K562 (cell line): ENCODE measurements around the gene SNRPD2. TPM values are rescaled to one million over a fixed set of nuclear protein-coding genes. Genes with fewer than 3 reads are reported as not detected.

Source experiments
- CAMTA2 ChIP-seq: fragments of 250-450 bp; sonication (Bioruptor Pico); conservative IDR thresholded peaks from 2 replicates; pipeline ENCODE4 v1.5.1; 2022
- CHCHD3 ChIP-seq: fragments of 250-450 bp; sonication (Bioruptor Pico); IDR thresholded peaks from 2 replicates; pipeline ENCODE4 v2.1.2; 2022; ENCODE audit warnings: mild to moderate bottlenecking
- CLOCK ChIP-seq: fragments of 250-450 bp; sonication (Bioruptor Pico); IDR thresholded peaks from 2 replicates; pipeline ENCODE4 v1.4.0; 2020; ENCODE audit warnings: mild to moderate bottlenecking, moderate library complexity, borderline replicate concordance
- ELK3 ChIP-seq: fragments of 450-650 bp; formaldehyde crosslinking; IDR thresholded peaks from 2 replicates; pipeline ENCODE4 v1.4.0; 2020; ENCODE audit warnings: mild to moderate bottlenecking
- FIP1L1 ChIP-seq: fragments of 200-400 bp; formaldehyde crosslinking; IDR thresholded peaks from 2 replicates; pipeline ENCODE4 v1.6.1; 2018; ENCODE audit warnings: mild to moderate bottlenecking, low read depth, low read length; ENCODE audit not compliant: poor library complexity, severe bottlenecking
- FOXA3 ChIP-seq, 2 experiments: fragments of 450-650 bp in 1 of 2; sonication (generic) in 1 of 2; formaldehyde crosslinking; IDR thresholded peaks in 1 of 2; conservative IDR thresholded peaks in 1 of 2; 2 replicates each; pipeline versions ENCODE4 v1.4.0 to v1.8.0; 2020 to 2022; ENCODE audit warnings: mild to moderate bottlenecking in 2 of 2, missing genetic modification reagents in 1 of 2
- GTF3C2 ChIP-seq: IDR thresholded peaks from 3 replicates; pipeline ENCODE4 v1.6.1; 2011; ENCODE audit warnings: borderline replicate concordance, mild to moderate bottlenecking, moderate library complexity; ENCODE audit not compliant: insufficient read length; ENCODE audit errors: extremely low read depth
- HCFC1 ChIP-seq: IDR thresholded peaks from 2 replicates; pipeline ENCODE4 v1.6.1; 2012; ENCODE audit warnings: low read depth, low read length, improper control_type of control experiment
- NCOA6 ChIP-seq: fragments of 450-650 bp; IDR thresholded peaks from 2 replicates; pipeline ENCODE4 v1.6.1; 2017; ENCODE audit warnings: mild to moderate bottlenecking
- RBM17 ChIP-seq: fragments of 200-400 bp; formaldehyde crosslinking; IDR thresholded peaks from 2 replicates; pipeline ENCODE4 v1.6.1; 2017; ENCODE audit warnings: low read depth, mild to moderate bottlenecking, low read length, borderline replicate concordance
- RCOR1 ChIP-seq, 2 experiments: IDR thresholded peaks; 2 replicates each; pipeline ENCODE4 v1.6.1; 2012; ENCODE audit warnings: low read depth in 2 of 2, low read length in 2 of 2, borderline replicate concordance in 1 of 2, improper control_type of control experiment in 1 of 2
- TFAM ChIP-seq: fragments of 250-450 bp; sonication (Bioruptor Pico); conservative IDR thresholded peaks from 2 replicates; pipeline ENCODE4 v1.5.0; 2021; ENCODE audit warnings: mild to moderate bottlenecking, moderate library complexity
- ZNF311 ChIP-seq: fragments of 250-450 bp; sonication (Bioruptor Pico); IDR thresholded peaks from 2 replicates; pipeline ENCODE4 v1.4.0; 2020; ENCODE audit warnings: mild to moderate bottlenecking, moderate library complexity
- ZNF431 ChIP-seq: sonication (generic); formaldehyde crosslinking; IDR thresholded peaks from 2 replicates; pipeline ENCODE4 v1.8.0; 2022; ENCODE audit warnings: mild to moderate bottlenecking, missing genetic modification reagents
- polyA plus RNA-seq, 8 experiments: library from polyadenylated mRNA; depleted of rRNA in 4 of 8; stranded (reverse) in 5 of 8; unstranded in 3 of 8; fragments of >200 nt; fragmentation: Nextera tagmentation in 2 of 8; fragmentation: Illumina TruSeq in 1 of 8; extraction: Ambion mirVana in 2 of 8; extraction: Trizol in 1 of 8; gene quantifications; 2 replicates each; pipeline versions ENCODE4 v1.2.1 to v1.2.3, GENCODE V29; 2011 to 2014; ENCODE audit warnings: inconsistent platforms in 1 of 8, missing spikeins in 1 of 8
- total RNA-seq, 7 experiments: library from RNA; depleted of rRNA in 6 of 7; stranded (reverse); fragments of >200 nt in 6 of 7; fragmentation: Illumina TruSeq in 2 of 7; extraction: Trizol in 2 of 7; gene quantifications; 2 replicates each; pipeline versions ENCODE4 v1.2.1 to v1.2.3, GENCODE V29; 2011 to 2021; ENCODE audit warnings: low replicate concordance in 1 of 7
- TF ChIP-seq, protein P1 (sequence below): IDR thresholded peaks from 2 replicates; pipeline ENCODE4 v1.6.1; 2012; ENCODE audit warnings: low read depth, low read length, improper control_type of control experiment, borderline replicate concordance
- TF ChIP-seq, protein P2 (sequence below): fragments of 250-450 bp; sonication (Bioruptor Pico); IDR thresholded peaks from 2 replicates; pipeline ENCODE4 v1.5.0; 2020; ENCODE audit warnings: mild to moderate bottlenecking

SNRPD2 gene
- total and polyA plus RNA-seq, 9 of the 15 experiments (the other 6 are each of a cell fraction or from before 2014, with no cell fraction given): 728 to 4,411 (median 1,029) TPM

- TF ChIP-seq, protein P1, sequence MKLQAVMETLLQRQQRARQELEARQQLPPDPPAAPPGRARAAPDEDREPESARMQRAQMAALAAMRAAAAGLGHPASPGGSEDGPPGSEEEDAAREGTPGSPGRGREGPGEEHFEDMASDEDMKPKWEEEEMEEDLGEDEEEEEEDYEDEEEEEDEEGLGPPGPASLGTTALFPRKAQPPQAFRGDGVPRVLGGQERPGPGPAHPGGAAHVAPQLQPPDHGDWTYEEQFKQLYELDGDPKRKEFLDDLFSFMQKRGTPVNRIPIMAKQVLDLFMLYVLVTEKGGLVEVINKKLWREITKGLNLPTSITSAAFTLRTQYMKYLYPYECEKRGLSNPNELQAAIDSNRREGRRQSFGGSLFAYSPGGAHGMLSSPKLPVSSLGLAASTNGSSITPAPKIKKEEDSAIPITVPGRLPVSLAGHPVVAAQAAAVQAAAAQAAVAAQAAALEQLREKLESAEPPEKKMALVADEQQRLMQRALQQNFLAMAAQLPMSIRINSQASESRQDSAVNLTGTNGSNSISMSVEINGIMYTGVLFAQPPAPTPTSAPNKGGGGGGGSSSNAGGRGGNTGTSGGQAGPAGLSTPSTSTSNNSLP: no peak
- TF ChIP-seq ZNF431 (CRISPR knock-in tag): no peak
- TF ChIP-seq CHCHD3 (CRISPR knock-in tag): no peak
- TF ChIP-seq CLOCK: no peak
- no peak for TF ChIP-seq TFAM (CRISPR knock-in tag)
- TF ChIP-seq RCOR1 (IDR thresholded peaks at IDR 0.05; ENCODE audit: borderline replicate concordance in 1 of 2, low read depth in 2 of 2, low read length in 2 of 2): no peak
- TF ChIP-seq, protein P2, sequence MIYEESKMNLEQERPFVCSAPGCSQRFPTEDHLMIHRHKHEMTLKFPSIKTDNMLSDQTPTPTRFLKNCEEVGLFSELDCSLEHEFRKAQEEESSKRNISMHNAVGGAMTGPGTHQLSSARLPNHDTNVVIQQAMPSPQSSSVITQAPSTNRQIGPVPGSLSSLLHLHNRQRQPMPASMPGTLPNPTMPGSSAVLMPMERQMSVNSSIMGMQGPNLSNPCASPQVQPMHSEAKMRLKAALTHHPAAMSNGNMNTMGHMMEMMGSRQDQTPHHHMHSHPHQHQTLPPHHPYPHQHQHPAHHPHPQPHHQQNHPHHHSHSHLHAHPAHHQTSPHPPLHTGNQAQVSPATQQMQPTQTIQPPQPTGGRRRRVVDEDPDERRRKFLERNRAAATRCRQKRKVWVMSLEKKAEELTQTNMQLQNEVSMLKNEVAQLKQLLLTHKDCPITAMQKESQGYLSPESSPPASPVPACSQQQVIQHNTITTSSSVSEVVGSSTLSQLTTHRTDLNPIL (CRISPR knock-in tag): no peak
- no peak for TF ChIP-seq CAMTA2 (CRISPR knock-in tag)
- TF ChIP-seq RBM17: no peak
- no peak for TF ChIP-seq ELK3
- TF ChIP-seq HCFC1: no peak
- TF ChIP-seq ZNF311 (CRISPR knock-in tag): no peak
- no peak for TF ChIP-seq FIP1L1
- no peak for TF ChIP-seq NCOA6
- TF ChIP-seq GTF3C2: no peak
- no peak for TF ChIP-seq FOXA3 (CRISPR knock-in tag; conservative IDR thresholded peaks at IDR 0.05 in 1 of 2, IDR thresholded peaks at IDR 0.05 in 1 of 2)
Observed at GRCh38 chr19:45716359-45717130, 24.8 kb upstream of the SNRPD2 start (continued).
